Immature natural killer cell (primary cell): ENCODE results near the gene CXCR6. TPM values are rescaled to one million over a fixed set of nuclear protein-coding genes. Genes with fewer than 3 reads are reported as not detected.

Experiments used
- DNase-seq, 3 donors: peaks; one replicate each; pipeline ENCODE4 v3.0.0; 2022; ENCODE audit warnings: mixed read lengths in 1 of 3
- H3K27ac Mint-ChIP-seq, 6 donors: one replicate each; pipeline ENCODE4 v1.8.0; 2020; ENCODE audit warnings: mixed read lengths in 6 of 6, mild to moderate bottlenecking in 5 of 6, inconsistent platforms in 4 of 6, moderate library complexity in 3 of 6
- H3K27me3 Mint-ChIP-seq, 3 donors: one replicate each; pipeline ENCODE4 v1.8.0; 2020 to 2021; ENCODE audit warnings: low read depth in 3 of 3, mild to moderate bottlenecking in 3 of 3, mixed read lengths in 3 of 3, moderate library complexity in 3 of 3, inconsistent platforms in 1 of 3
- H3K36me3 Mint-ChIP-seq, 3 donors: one replicate each; pipeline ENCODE4 v1.8.0; 2020; ENCODE audit warnings: mixed read lengths in 3 of 3, inconsistent platforms in 2 of 3, mild to moderate bottlenecking in 2 of 3
- H3K4me1 Mint-ChIP-seq, 2 donors: one replicate each; pipeline ENCODE4 v1.8.0; 2020; ENCODE audit warnings: inconsistent platforms in 2 of 2, mild to moderate bottlenecking in 2 of 2, mixed read lengths in 2 of 2, moderate library complexity in 1 of 2
- H3K4me3 Mint-ChIP-seq, 5 donors: one replicate each; pipeline ENCODE4 v1.8.0; 2020; ENCODE audit warnings: mild to moderate bottlenecking in 5 of 5, mixed read lengths in 5 of 5, inconsistent platforms in 3 of 5, moderate library complexity in 3 of 5
- H3K9me3 Mint-ChIP-seq, 6 donors: one replicate each; pipeline ENCODE4 v1.8.0; 2020; ENCODE audit warnings: mild to moderate bottlenecking in 6 of 6, mixed read lengths in 6 of 6, inconsistent platforms in 4 of 6, moderate library complexity in 3 of 6
- polyA plus RNA-seq, 3 donors: library from polyadenylated mRNA; unstranded; fragments of 300-500 nt; fragmentation: Illumina TruSeq; gene quantifications; one replicate each; pipeline ENCODE4 v1.2.3, GENCODE V29; 2021

The CXCR6 gene
- polyA plus RNA-seq, 3 donors from 2014 or later: 2.7 to 14.7 (median 8.5) TPM

GRCh38 chr3:45981346-45982074 lies 38.2 kb downstream of the CXCR6 start:
- Mint-ChIP-seq H3K27me3 (peaks cover 0 to 2% (median 1%) of the 10 kb centered on the region in 3 donors), H3K9me3 (no peaks in the 10 kb centered on the region), H3K36me3 (peaks cover 23 to 66% (median 34%) of the 10 kb centered on the region in 3 donors), H3K4me1 (peaks cover 40 to 66% of the 10 kb centered on the region in 2 donors), H3K27ac (peak overlapping the region in 1 of 6 donors; percentile 25), H3K4me3 (no peak overlapping the region)
- no peak for DNase-seq

DNA sequence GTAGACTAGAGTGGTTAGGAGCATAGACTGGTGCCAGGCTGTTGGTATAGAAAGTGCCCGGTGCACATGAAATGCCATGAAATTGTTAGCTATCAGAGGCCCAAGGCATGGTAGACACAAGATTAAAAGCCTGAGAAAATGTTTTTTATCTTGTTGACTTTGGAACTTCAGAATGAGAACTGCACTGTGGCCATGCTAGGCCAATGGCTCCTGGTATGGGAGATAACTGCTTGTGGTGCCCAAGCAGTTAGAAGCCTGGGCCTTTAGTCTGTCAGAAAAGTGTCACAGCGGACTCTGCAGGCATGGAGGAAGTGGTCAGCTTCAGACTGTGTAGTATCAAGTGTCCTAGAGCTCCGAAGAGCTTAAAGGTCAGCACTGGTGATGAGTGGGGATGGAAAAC lies 40.5 kb downstream of the CXCR6 start:
- Mint-ChIP-seq H3K27ac (peak overlapping the region in 4 of 6 donors; percentile 23 to 53 (median 46)), H3K9me3 (no peaks in the 10 kb centered on the region), H3K4me1 (peaks cover 41 to 64% of the 10 kb centered on the region in 2 donors), H3K4me3 (peak overlapping the region in 1 of 5 donors; percentile 14), H3K36me3 (peaks cover 11 to 54% (median 27%) of the 10 kb centered on the region in 3 donors), H3K27me3 (peaks cover 0 to 1% (median 0%) of the 10 kb centered on the region in 3 donors)
- DNase-seq: no peak

DNA sequence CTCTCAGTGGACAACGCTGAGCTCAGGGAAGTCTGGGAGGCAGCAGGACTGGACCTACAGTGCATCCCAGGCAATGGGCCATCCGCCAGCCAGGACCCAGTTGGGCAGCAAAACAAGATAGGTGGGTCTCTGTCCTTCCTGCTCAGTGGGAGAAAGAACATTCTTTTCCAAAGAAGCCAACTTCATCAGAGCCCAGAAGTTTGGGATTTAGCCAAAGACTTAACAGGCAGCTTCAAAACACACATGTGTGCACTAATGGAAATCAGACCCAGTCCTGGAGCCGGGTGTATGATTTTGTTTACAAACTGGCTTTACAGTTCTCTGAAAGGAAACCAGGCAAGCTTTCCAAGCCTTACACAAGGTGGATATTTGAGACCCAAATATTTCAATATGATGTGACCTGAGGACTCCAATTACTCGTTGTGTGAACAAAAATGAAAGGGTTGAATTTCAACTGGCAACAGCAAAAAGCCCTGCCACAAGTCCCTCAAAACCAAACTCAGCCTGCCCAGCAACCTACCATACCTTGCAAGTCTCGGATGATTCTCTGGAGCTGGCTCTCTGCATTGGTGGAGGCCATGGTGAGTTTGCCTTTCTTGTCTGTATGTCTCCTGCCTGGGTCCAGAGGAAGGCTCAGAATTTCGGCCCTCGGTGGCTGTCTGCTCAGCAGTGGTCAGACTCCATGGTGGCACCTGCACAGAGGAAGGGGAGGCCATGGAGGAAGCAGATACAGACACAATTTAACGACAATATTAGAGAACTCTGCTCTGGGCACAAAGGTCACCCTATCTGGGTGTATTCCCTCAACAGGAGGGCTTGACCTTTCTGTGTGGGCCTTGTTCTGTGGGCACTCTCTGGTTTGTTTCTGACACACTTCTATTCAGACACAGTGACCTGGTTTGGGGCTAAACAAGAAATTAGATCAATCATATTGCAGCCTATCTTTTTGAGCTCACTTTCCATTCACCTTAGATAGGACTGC lies 41.4 kb downstream of the CXCR6 start:
- Mint-ChIP-seq H3K4me3 (no peak overlapping the region), H3K27ac (peak overlapping the region in 4 of 6 donors; percentile 14 to 56 (median 40)), H3K9me3 (no peaks in the 10 kb centered on the region), H3K4me1 (peaks cover 46 to 65% of the 10 kb centered on the region in 2 donors), H3K36me3 (peaks cover 11 to 46% (median 22%) of the 10 kb centered on the region in 3 donors), H3K27me3 (peaks cover 0 to 1% (median 0%) of the 10 kb centered on the region in 3 donors)
- no peak for DNase-seq

DNA sequence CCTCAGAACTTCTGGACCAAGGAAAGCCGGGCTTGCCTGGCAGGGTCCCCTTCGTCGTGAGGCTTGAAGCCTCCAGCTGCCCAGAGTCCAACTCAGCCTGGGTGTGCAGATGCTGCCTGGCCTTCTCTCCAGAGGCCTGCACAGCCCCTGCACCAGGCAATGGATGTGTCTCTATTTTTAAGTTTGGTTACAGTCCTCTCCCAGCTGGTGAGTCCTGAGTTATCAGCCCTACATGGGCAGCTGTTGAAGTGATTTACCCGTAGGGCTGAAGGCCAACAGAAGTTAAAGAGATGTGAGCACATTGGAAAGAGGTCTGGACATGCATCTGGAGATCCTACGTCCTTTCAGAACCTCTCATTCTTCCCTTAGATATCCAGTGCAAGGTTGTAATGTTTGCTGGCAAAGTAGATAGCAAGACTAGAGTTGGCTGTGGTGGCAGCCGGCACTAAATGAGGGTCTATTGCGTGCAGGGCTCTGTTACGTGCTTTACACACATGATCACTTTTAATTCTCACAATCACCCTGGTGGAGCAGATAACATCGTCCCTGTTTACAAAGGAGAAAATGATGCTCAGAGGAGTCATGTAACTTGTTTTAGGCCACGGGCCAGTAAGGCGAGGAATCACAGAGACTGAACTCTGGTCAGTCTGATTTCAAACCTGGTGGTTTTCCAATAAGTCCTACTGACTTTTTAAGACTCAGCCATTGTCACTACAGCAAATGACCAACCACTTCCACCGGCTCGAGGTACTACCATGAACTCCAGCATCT lies 42.5 kb downstream of the CXCR6 start:
- Mint-ChIP-seq H3K4me3 (no peak overlapping the region), H3K4me1 (peaks cover 56 to 72% of the 10 kb centered on the region in 2 donors), H3K27me3 (peaks cover 0 to 1% (median 0%) of the 10 kb centered on the region in 3 donors), H3K9me3 (no peaks in the 10 kb centered on the region), H3K36me3 (peaks cover 11 to 40% (median 20%) of the 10 kb centered on the region in 3 donors), H3K27ac (peak overlapping the region in 3 of 6 donors; percentile 34 to 56 (median 53))
- no peak for DNase-seq

DNA sequence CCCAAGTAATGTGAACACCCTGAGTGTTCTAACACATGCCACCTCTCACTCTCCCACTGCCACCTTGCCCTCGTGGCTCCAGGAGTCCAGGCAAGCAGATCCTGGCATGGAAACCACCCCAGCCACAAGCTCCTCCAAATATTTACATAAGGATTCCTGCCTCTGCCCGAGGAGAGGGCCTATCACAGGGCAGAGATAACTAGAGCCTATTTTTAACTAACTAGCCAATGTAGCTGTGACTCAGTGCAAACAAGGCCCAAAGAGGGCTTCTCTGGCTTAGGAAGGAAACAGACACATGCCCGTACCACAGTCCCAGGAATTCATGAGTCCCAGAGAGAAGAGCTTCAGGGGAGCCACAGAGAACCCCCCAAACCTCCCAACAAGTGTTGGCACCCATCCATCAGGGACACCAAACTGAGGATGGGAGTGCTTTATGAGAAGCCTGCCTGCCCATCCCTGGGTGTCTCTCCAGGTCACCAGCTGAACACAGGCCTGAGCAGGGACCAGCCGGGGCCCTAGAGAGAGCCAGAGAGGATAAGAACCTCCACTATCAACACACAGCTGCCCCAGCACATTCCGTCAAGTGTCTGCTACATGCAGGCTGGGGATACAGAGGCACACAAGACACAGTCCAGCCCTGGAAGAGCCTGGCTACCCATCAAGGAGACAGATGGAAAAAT lies 43.2 kb downstream of the CXCR6 start:
- peaks cover 61 to 74% of the 10 kb centered on the region in 2 donors for H3K4me1 Mint-ChIP-seq
- no peak overlapping the region for H3K4me3 Mint-ChIP-seq
- H3K27ac Mint-ChIP-seq: peak overlapping the region in 4 of 6 donors; percentile 4 to 53 (median 36)
- peaks cover 0 to 1% (median 0%) of the 10 kb centered on the region in 3 donors for H3K27me3 Mint-ChIP-seq
- peaks cover 4 to 33% (median 14%) of the 10 kb centered on the region in 3 donors for H3K36me3 Mint-ChIP-seq
- DNase-seq: no peak
- no peaks in the 10 kb centered on the region for H3K9me3 Mint-ChIP-seq

- no peaks in the 10 kb centered on the region for H3K9me3 Mint-ChIP-seq
- H3K4me1 Mint-ChIP-seq: peaks cover 73 to 86% of the 10 kb centered on the region in 2 donors
- H3K27ac Mint-ChIP-seq: peak overlapping the region in 5 of 6 donors; percentile 5 to 63 (median 43)
- peaks cover 3 to 25% (median 8%) of the 10 kb centered on the region in 3 donors for H3K36me3 Mint-ChIP-seq
- DNase-seq: no peak
- peak overlapping the region in 2 of 5 donors; percentile 4 to 36 for H3K4me3 Mint-ChIP-seq
- peaks cover 0 to 3% (median 1%) of the 10 kb centered on the region in 3 donors for H3K27me3 Mint-ChIP-seq
Measured at GRCh38 chr3:45987368-45988291, 44.4 kb downstream of the CXCR6 start.

- Mint-ChIP-seq H3K36me3 (peaks cover 3 to 23% (median 3%) of the 10 kb centered on the region in 3 donors), H3K4me3 (peak overlapping the region in 2 of 5 donors; percentile 4 to 36), H3K4me1 (peaks cover 80 to 93% of the 10 kb centered on the region in 2 donors), H3K27ac (peak overlapping the region in 5 of 6 donors; percentile 5 to 63 (median 33)), H3K27me3 (peaks cover 0 to 5% (median 1%) of the 10 kb centered on the region in 3 donors), H3K9me3 (no peaks in the 10 kb centered on the region)
- DNase-seq: no peak
Measured at GRCh38 chr3:45988362-45988761, 45.1 kb downstream of the CXCR6 start.

- H3K27me3 Mint-ChIP-seq: peaks cover 0 to 5% (median 0%) of the 10 kb centered on the region in 3 donors
- H3K4me1 Mint-ChIP-seq: peaks cover 81 to 95% of the 10 kb centered on the region in 2 donors
- peaks cover 0 to 18% (median 3%) of the 10 kb centered on the region in 3 donors for H3K36me3 Mint-ChIP-seq
- H3K4me3 Mint-ChIP-seq: peak overlapping the region in 1 of 5 donors; percentile 8
- no peak for DNase-seq
- H3K27ac Mint-ChIP-seq: peak overlapping the region in 4 of 6 donors; percentile 2 to 63 (median 30)
- H3K9me3 Mint-ChIP-seq: no peaks in the 10 kb centered on the region
Measured at GRCh38 chr3:45988804-45989203, 45.5 kb downstream of the CXCR6 start.

DNA sequence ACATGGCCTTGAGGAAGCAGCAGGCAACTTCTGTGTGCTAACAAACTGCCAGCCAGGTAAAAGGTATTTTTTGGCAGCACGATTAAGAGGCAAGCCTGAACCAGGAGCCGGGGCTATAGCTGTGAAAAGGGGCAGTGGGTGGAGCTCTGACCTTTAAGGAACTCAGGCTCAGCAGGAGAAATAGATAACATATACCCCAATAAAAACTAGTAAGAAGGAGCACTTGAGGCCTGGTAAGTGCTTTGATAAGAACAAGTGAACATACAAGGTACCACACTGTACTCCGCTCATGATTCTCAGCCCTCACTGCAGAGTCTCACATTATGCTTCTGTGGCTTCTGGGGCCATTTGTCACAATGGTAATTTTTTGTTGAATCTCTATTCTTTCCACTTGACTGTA lies 46.9 kb downstream of the CXCR6 start:
- Mint-ChIP-seq H3K4me1 (peaks cover 85 to 95% of the 10 kb centered on the region in 2 donors), H3K4me3 (peak overlapping the region in 3 of 5 donors; percentile 0 to 36 (median 7)), H3K36me3 (peaks cover 0 to 9% (median 3%) of the 10 kb centered on the region in 3 donors), H3K9me3 (no peaks in the 10 kb centered on the region), H3K27me3 (peaks cover 6 to 12% (median 9%) of the 10 kb centered on the region in 3 donors), H3K27ac (peak overlapping the region in 5 of 6 donors; percentile 4 to 74 (median 46))
- no peak for DNase-seq

DNA sequence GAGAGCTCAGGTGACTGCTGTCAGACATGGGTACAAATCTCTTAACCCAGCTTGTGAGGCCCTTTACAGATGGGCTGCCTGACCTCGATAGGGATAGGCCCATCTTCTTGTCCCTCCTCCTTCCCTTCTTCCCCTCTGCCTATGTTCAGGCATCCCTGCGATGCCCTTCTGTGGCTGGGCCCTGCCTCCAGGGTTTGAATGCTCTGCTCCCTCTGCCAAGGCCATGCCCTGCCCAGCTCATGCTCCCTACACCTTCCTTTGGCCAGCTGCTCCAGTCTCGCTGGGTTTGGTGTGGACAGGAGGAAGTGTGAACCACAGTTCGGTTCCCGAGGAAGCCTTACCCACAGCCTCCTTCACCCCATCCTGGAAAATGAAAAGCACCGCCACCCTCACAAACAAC lies 48.1 kb downstream of the CXCR6 start:
- peak in 1 of 3 donors; percentile 49 for DNase-seq
- Mint-ChIP-seq H3K27me3 (peaks cover 9 to 13% (median 12%) of the 10 kb centered on the region in 3 donors), H3K4me3 (peak overlapping the region; percentile 25 to 78 (median 62)), H3K4me1 (peaks cover 84 to 91% of the 10 kb centered on the region in 2 donors), H3K36me3 (peaks cover 0 to 9% (median 3%) of the 10 kb centered on the region in 3 donors), H3K9me3 (no peaks in the 10 kb centered on the region), H3K27ac (peak overlapping the region; percentile 56 to 92 (median 70))

- Mint-ChIP-seq H3K4me1 (peaks cover 81 to 88% of the 10 kb centered on the region in 2 donors), H3K27me3 (peaks cover 9 to 13% (median 12%) of the 10 kb centered on the region in 3 donors), H3K4me3 (peak overlapping the region; percentile 58 to 82 (median 73)), H3K36me3 (peaks cover 0 to 5% (median 2%) of the 10 kb centered on the region in 3 donors), H3K9me3 (no peaks in the 10 kb centered on the region), H3K27ac (peak overlapping the region in 5 of 6 donors; percentile 61 to 84 (median 76))
- DNase-seq: no peak
Measured at GRCh38 chr3:45992133-45992729, 49.0 kb downstream of the CXCR6 start.
